Aorta (tissue), 5 donors: ENCODE data around the gene GPR65. TPM values are rescaled to one million over a fixed set of nuclear protein-coding genes. Genes with fewer than 3 reads are reported as not detected.

Experiments
- ATAC-seq: fragments of 200-7000 bp; cut with Tn5 transposase; one replicate; pipeline ENCODE4 v1.9.1; 2022; ENCODE audit warnings: moderate library complexity; ENCODE audit not compliant: low FRiP score
- DNase-seq, 2 donors: peaks; one replicate each; pipeline ENCODE4 v3.0.0-alpha.2; 2020
- H3K27ac ChIP-seq, 2 donors: one replicate each; pipeline ENCODE4 v1.5.1; 2013; ENCODE audit warnings: low read length in 2 of 2, mild to moderate bottlenecking in 2 of 2, moderate library complexity in 2 of 2, control low read depth in 1 of 2, inconsistent platforms in 1 of 2, low read depth in 1 of 2
- H3K27me3 ChIP-seq, 2 donors: one replicate each; pipeline ENCODE4 v1.6.1; 2013; ENCODE audit warnings: control low read depth in 1 of 2, low read length in 1 of 2, mild to moderate bottlenecking in 1 of 2, moderate library complexity in 1 of 2; ENCODE audit not compliant: insufficient read depth in 2 of 2, control insufficient read depth in 1 of 2
- H3K36me3 ChIP-seq, 2 donors: one replicate each; pipeline ENCODE4 v1.6.1; 2013; ENCODE audit warnings: control low read depth in 1 of 2, low read length in 1 of 2, mild to moderate bottlenecking in 1 of 2; ENCODE audit not compliant: insufficient read depth in 2 of 2, control insufficient read depth in 1 of 2
- H3K4me1 ChIP-seq, 2 donors: one replicate each; pipeline ENCODE4 v1.6.1; 2013; ENCODE audit warnings: low read length in 2 of 2, control low read depth in 1 of 2, mild to moderate bottlenecking in 1 of 2, moderate library complexity in 1 of 2; ENCODE audit not compliant: insufficient read depth in 2 of 2, control insufficient read depth in 1 of 2
- H3K4me3 ChIP-seq, 2 donors: one replicate each; pipeline ENCODE4 v1.5.1; 2013; ENCODE audit warnings: low read length in 2 of 2, control low read depth in 1 of 2, mild to moderate bottlenecking in 1 of 2
- H3K9me3 ChIP-seq: one replicate; pipeline ENCODE4 v1.6.1; 2013; ENCODE audit warnings: mild to moderate bottlenecking, low read length; ENCODE audit not compliant: control insufficient read depth
- WGBS, 2 donors: extraction: QIAGEN DNeasy Blood & Tissue Kit; methylation state at CpG; one replicate each; pipeline ENCODE4 v1.1.7; 2013; 5-methylcytosine and 5-hydroxymethylcytosine counted together
- intact Hi-C, 2 donors: fragments of 100-400 bp; cut with DNase I; formaldehyde crosslinking; loops; one replicate each; pipeline versions ENCODE4 v1.14.2 to v1.15.0; 2022
- polyA plus RNA-seq, 2 donors: library from polyadenylated mRNA; stranded (reverse); fragments of 200-250 nt; gene quantifications; one replicate each; pipeline ENCODE4 v1.2.3, GENCODE V29; 2013
- total RNA-seq, 2 donors: library from RNA; stranded (reverse); fragmentation: NEBNext Ultra II Directional; extraction: Animal tissue kit (Norgen Biotek cat#: 25700); gene quantifications; one replicate each; pipeline ENCODE4 v1.2.1, GENCODE V29; 2021
- donor health status: healthy with polysubstance abuse.
- donor health status: Bipolar disorder and iron deficiency.
- donor health status: DM: no; HTN: no; CAD: no.
- donor health status: DM: no; HTN: no; CAD: no.
- donor health status: DM: yes; HTN: yes; CAD: no.

The GPR65 gene
- total and polyA plus RNA-seq, 4 donors, result 0.28 to 3.9 (median 2.3) TPM

DNA sequence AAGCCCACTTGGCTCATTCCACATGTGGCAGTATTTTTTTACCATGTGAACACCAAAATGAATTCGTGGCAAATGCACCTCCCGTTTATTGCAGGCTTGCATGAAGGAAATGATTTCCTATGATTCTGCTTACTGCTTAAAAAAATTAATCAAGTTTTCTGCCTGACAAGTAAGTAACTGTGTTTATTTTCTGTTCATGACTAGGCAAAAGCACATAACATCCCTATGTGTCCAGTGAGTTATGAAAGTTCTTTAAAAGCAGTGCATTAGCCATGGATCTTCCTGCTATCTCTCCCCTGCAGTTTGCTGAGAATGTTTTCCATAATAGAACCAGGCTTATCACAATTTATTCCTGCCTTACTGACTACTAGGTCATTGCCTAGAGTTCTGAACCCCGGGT, 20.4 kb downstream of the GPR65 start:
- DNase-seq (no peak), ATAC-seq (no peak)
- intact Hi-C loops, result no loop called here
- WGBS, 2 donors, result 62 to 67% methylated on average over 3 of the region's 3 CpGs
- no peaks in the 10 kb centered on the region for H3K9me3 ChIP-seq
- H3K4me1 ChIP-seq, result no peaks in the 10 kb centered on the region
- H3K27me3 ChIP-seq, result no peaks in the 10 kb centered on the region
- H3K36me3 ChIP-seq, result no peaks in the 10 kb centered on the region
- no peak overlapping the region for H3K4me3 ChIP-seq
- H3K27ac ChIP-seq, result no peak overlapping the region

DNA sequence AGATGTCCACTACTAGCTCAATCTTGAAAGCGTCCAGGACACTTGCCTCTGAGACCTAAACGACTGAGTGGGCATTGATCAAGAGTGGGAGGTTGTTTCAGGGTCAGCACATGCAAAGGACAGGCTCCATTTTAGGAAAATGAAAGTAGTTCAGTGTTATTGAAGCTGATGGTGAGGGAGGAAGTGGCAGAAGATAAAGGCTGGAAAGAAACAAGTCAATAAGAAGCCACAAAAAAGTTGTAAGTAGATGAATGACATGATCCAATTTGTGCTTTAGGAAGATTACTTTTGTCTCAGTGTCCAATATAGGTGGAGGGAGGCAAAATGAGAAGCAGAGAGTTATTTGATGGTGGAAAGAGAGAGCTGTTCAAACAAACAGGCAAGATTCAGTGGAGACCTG, 22.0 kb downstream of the GPR65 start:
- intact Hi-C loops, result no loop called here
- no peaks in the 10 kb centered on the region for H3K9me3 ChIP-seq
- H3K36me3 ChIP-seq, result no peaks in the 10 kb centered on the region
- WGBS, 2 donors, result 57 to 59% methylated on average over 2 of the region's 2 CpGs
- H3K27ac ChIP-seq, result no peak overlapping the region
- ATAC-seq (no peak), DNase-seq (no peak)
- H3K4me3 ChIP-seq, result no peak overlapping the region
- H3K27me3 ChIP-seq, result no peaks in the 10 kb centered on the region
- no peaks in the 10 kb centered on the region for H3K4me1 ChIP-seq

DNA sequence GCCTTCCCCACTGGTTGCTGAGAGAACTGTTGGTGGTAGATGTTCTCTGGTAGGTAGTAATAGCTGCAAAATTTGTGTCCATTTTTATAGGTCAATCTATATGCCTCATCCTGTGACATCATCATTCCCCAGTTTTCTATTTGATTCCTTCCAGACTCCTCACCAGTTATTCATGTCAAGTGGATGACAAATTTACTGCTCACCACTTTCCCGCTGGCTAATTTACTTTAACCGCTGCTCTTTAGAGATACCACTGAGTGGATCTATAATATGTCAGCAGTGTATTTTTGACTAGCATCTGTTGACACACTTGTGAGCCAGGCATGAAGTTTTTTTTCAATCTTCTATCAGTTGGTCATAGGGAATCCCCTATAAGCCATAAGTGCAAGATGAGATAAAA, 24.6 kb downstream of the GPR65 start:
- Histone ChIP-seq H3K27me3 (no peaks in the 10 kb centered on the region), H3K9me3 (no peaks in the 10 kb centered on the region), H3K36me3 (no peaks in the 10 kb centered on the region), H3K4me3 (no peak overlapping the region), H3K4me1 (no peaks in the 10 kb centered on the region), H3K27ac (no peak overlapping the region)
- intact Hi-C loops, result no loop called here
- WGBS, 2 donors, result 66 to 74% methylated on average over 2 of the region's 2 CpGs
- DNase-seq, result no peak
- ATAC-seq, result no peak

DNA sequence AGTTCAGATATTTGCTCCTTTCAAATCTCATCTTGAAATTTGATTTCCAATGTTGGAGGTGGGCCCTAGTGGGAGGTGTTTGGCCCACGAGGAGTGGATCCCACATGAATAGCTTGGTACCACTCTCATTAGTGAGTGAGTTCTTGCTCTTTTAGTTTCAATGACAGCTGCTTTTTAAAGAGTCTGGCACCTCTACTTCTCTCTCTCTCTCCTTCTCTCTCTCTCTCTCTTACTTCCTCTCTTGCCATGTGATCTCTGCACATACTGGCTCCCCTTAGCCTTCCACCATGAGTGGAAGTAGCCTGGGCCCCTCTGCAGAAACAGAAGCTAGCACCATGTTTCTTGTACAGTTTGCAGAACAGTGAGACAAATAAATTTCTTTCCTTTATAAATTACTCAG, 25.1 kb downstream of the GPR65 start:
- Histone ChIP-seq H3K4me3 (no peak overlapping the region), H3K4me1 (no peaks in the 10 kb centered on the region), H3K36me3 (no peaks in the 10 kb centered on the region), H3K27me3 (no peaks in the 10 kb centered on the region), H3K27ac (no peak overlapping the region), H3K9me3 (no peaks in the 10 kb centered on the region)
- intact Hi-C loops, result no loop called here
- ATAC-seq (no peak), DNase-seq (no peak)
- WGBS, 2 donors, result 56 to 69% methylated on average over 1 of the region's 1 CpG

DNA sequence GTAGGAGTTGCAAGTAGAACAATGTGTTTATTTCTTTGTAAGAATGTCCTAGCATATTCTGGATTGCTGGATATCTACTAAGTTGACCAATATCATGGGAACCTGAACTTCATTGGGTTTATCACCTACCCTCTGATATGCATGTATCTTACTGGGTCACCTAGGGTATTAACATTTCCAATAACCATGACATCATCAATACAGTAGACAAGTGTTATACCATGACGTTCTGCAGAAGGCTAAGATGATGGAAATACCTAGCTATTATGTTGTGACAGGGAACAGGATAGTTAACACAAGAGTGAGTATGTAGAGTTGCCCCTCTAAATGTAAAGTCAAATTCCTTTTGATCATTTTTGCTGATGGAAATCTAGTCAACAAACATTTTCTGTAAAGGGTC, 26.0 kb downstream of the GPR65 start:
- intact Hi-C loops, result no loop called here
- H3K36me3 ChIP-seq, result no peaks in the 10 kb centered on the region
- no peaks in the 10 kb centered on the region for H3K4me1 ChIP-seq
- no peak overlapping the region for H3K27ac ChIP-seq
- DNase-seq, result no peak
- no peak for ATAC-seq
- H3K4me3 ChIP-seq, result no peak overlapping the region
- H3K9me3 ChIP-seq, result no peaks in the 10 kb centered on the region
- no peaks in the 10 kb centered on the region for H3K27me3 ChIP-seq
- 68 to 70% methylated on average over 1 of the region's 1 CpG for WGBS, 2 donors

DNA sequence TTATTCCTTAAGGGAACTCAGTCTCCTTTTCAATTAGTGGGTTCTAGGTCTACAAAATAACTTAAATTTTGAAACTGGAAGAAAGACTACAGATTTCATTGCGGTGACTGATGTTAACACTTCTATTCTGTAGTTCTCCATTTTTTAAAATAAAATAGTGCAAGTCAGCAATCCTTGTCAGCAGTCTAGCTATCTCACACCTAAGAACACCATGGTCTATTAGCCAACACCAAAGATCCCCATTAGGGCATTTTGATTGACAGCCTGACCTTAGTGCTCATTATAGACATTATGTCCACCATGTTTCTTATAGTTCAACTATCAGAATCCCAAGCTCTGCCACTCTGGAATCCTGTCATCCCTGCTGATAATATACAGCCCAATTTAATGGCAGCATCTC, 27.4 kb downstream of the GPR65 start:
- Histone ChIP-seq H3K27me3 (no peaks in the 10 kb centered on the region), H3K4me3 (no peak overlapping the region), H3K27ac (no peak overlapping the region), H3K9me3 (no peaks in the 10 kb centered on the region), H3K36me3 (no peaks in the 10 kb centered on the region), H3K4me1 (no peaks in the 10 kb centered on the region)
- 93 to 97% methylated on average over 1 of the region's 1 CpG for WGBS, 2 donors
- ATAC-seq (no peak), DNase-seq (no peak)
- intact Hi-C loops, result no loop called here

DNA sequence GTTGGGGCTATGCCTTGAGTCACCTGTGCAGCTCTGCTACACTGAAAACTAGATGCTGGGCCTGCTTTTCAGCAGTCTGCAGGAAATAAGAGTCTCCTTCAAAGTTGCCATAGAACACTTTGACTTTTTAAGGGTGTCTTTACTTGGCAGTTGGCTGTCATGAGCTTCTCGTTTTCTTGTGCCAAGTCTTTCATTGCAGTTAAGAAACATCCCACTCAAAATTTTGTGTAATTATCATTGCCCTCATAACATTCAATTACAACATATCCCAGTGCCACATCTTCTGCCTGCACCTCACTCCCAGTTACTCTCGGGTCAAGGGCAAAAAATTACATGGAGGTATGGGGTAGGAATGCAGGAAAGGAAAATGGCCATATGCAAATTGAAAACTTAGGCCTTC, 29.1 kb downstream of the GPR65 start:
- ATAC-seq, result no peak
- intact Hi-C loops, result no loop called here
- WGBS, 2 donors, result 32 to 33% methylated on average over 2 of the region's 2 CpGs
- Histone ChIP-seq H3K27ac (no peak overlapping the region), H3K36me3 (no peaks in the 10 kb centered on the region), H3K9me3 (no peaks in the 10 kb centered on the region), H3K4me1 (no peaks in the 10 kb centered on the region), H3K4me3 (no peak overlapping the region), H3K27me3 (no peaks in the 10 kb centered on the region)
- DNase-seq, result no peak

DNA sequence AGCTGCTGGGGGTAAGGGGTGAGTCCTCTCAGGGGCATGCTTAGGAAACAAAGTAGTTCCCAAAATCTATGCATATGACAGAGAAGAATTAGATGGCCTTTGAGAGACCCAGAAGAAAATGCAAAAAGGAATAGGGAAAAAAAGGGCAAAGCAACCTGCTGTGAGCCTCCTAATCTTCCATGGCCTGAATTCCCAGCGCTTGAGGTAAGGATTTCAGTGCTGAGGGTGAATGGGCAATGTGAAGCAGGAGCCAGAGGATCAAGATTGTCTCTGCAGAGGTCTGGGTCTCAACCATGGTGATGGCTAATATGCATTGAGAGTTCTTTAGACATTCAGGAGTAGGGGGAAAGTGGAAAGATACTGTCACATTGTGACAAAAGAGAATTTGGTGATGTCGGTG, 31.5 kb downstream of the GPR65 start:
- Histone ChIP-seq H3K4me3 (no peak overlapping the region), H3K27ac (no peak overlapping the region), H3K27me3 (no peaks in the 10 kb centered on the region), H3K9me3 (no peaks in the 10 kb centered on the region), H3K36me3 (no peaks in the 10 kb centered on the region), H3K4me1 (no peaks in the 10 kb centered on the region)
- intact Hi-C loops, result no loop called here
- 70 to 93% methylated on average over 2 of the region's 2 CpGs for WGBS, 2 donors
- DNase-seq, result no peak
- no peak for ATAC-seq

DNA sequence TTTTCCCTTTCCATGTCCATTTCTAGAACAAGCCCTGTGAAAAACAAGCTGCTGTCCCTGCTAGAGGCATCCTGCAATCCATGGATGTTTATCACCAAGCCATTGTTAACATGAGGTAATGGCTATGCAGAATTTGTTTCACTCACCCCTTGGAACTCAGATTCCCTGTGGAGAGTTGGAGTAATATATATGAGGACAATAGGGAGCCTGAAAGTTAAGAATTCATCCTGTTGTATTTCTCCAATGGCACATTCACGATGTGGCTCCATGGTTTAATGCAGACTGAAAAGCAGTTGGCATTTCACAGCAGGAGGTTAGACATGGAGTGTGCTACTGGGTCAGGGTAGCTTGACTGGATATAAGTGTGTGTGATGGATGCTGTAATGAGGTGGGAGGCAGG, 32.4 kb downstream of the GPR65 start:
- Histone ChIP-seq H3K9me3 (no peaks in the 10 kb centered on the region), H3K4me1 (no peaks in the 10 kb centered on the region), H3K27me3 (no peaks in the 10 kb centered on the region), H3K36me3 (no peaks in the 10 kb centered on the region), H3K4me3 (no peak overlapping the region), H3K27ac (no peak overlapping the region)
- intact Hi-C loops, result no loop called here
- 53 to 80% methylated on average over 1 of the region's 1 CpG for WGBS, 2 donors
- DNase-seq (no peak), ATAC-seq (no peak)
